Fibroblast of lung (primary cell): ENCODE data around the gene NAA30.

ENCODE experiments used
- CTCF ChIP-seq, 2 donors: IDR thresholded peaks in 1 of 2; conservative IDR thresholded peaks in 1 of 2; 1 replicate in 1 of 2; 2 replicates in 1 of 2; pipeline ENCODE4 v1.5.1; 2011 to 2012; ENCODE audit warnings: low read length in 2 of 2, control low read depth in 1 of 2, inconsistent platforms in 1 of 2, low read depth in 1 of 2, mild to moderate bottlenecking in 1 of 2
- EZH2 ChIP-seq: IDR thresholded peaks from 2 replicates; pipeline ENCODE4 v1.5.1; 2012; ENCODE audit warnings: low read length, control low read depth, mild to moderate bottlenecking; ENCODE audit errors: missing control alignments

- no peak for TF ChIP-seq CTCF (conservative IDR thresholded peaks at IDR 0.05 in 1 of 2, IDR thresholded peaks at IDR 0.05 in 1 of 2; ENCODE audit: low read depth in 1 of 2, low read length in 2 of 2)
- TF ChIP-seq EZH2 = no peak
Observed at GRCh38 chr14:57461777-57462320, 71.5 kb downstream of the NAA30 start.
